ENCODE data around the gene LIN7A.

The LIN7A gene, protein sequence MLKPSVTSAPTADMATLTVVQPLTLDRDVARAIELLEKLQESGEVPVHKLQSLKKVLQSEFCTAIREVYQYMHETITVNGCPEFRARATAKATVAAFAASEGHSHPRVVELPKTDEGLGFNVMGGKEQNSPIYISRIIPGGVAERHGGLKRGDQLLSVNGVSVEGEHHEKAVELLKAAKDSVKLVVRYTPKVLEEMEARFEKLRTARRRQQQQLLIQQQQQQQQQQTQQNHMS

DNA sequence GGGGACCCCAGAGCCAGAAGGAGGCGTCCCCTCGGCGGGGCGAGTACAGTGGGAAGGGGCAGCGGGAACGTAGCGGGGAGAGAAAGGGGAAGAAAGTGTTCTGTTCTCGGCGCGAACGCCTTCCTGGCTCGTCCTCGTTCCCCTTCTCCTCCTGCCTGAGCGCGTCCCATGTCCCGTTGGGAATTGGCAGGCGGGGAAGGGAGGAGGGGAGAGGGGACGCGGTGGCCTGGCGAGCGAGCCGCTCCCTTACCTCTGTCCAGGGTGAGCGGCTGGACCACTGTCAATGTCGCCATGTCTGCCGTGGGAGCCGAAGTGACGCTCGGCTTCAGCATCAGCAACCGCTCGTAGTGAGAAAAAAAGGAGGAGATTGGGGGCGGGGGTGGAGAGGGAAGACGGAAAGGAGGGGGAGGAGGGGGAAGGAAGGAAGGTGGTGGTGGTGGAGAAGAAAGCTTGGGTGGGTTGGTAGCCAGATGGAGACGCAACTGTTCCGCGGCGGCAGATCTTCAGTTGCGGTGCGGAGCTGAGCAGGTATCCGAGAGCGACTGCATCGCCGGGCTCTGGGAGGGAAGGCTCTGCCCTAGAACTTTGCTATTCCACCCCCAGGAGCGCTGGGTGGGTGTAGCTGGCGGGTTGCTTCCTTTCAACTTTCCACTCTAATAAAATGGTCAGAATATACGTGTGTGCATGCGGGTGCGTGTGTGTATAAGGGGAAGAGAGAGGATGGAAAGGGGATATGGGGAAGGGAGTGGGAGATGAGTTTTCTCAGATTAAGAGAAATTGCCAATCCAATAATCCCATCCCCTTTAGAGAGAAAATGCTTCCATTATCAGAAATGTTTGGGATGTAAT, at the start of gene LIN7A:
Gene LIN7A (minus strand): TSS at position 544 of the 848 bp plus-strand sequence. CDS start 212 bp downstream, at position 332.
- DNase-seq = no peak

DNA sequence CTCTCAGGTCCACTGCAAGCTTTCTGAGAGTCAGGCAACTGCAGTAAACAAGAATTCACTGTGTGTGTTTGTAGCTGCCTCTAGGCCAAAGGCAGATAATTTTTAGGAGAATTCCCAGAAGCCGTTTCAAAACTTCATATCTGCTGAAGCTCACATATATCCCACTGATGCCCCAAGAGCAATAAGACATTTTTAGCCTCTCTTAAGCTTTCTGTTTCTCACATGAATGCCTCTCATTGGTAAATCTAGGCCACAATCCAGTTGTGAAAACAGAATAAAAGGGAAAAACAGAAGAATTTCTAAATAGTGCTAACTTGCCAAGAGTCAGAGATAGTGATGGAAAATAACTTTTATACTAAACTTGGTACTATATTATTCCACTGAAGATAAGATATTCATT, 48.5 kb upstream of the LIN7A start:
- DNase-seq = no peak

DNA sequence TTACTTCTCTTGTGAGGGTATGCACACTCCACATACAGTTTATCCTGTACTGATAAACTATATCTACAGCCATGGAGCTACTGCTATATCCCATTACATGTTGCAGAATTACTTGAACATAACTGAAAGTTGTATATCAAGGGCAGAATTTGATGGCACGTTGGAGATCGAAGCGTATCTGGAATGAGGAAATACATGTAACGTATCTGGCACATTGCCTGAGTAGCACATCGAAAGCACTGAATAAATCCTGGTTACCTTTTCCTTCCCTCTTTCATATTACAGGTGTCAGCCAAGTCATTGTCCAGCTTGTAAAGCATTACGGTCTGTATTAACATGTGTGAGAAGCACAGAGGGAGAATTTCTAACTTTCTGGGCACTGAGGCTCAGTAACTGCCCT, 42.1 kb upstream of the LIN7A start:
- DNase-seq = no peak

GRCh38 chr12:80979251-80979650, 41.5 kb upstream of the LIN7A start:
- DNase-seq = no peak

- DNase-seq = no peak
Measured at GRCh38 chr12:80977346-80977745, 39.6 kb upstream of the LIN7A start.

- DNase-seq = no peak
Measured at GRCh38 chr12:80968326-80968725, 30.6 kb upstream of the LIN7A start.

DNA sequence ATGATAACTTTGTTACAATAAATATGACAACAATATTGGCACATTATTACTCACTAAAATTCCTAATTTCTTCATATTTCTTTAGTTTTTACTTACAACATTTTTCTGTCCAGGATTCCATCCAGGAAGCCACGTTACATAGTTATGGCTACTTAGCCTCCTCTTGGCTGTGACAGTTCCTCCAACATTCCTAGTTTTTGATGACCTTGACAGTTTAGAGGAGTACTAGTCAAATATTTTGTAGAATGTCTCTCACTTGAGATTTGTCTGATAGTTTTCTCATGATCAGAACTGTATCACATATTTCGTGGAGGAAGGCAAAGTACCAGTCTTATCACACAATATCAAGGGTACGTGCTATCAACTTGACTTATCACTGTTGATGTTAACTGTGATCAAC, 29.8 kb upstream of the LIN7A start:
- DNase-seq = no peak

- no peak for DNase-seq
Measured at GRCh38 chr12:80966001-80966400, 28.3 kb upstream of the LIN7A start.

- no peak for DNase-seq
Measured at GRCh38 chr12:80958162-80958561, 20.4 kb upstream of the LIN7A start.

DNA sequence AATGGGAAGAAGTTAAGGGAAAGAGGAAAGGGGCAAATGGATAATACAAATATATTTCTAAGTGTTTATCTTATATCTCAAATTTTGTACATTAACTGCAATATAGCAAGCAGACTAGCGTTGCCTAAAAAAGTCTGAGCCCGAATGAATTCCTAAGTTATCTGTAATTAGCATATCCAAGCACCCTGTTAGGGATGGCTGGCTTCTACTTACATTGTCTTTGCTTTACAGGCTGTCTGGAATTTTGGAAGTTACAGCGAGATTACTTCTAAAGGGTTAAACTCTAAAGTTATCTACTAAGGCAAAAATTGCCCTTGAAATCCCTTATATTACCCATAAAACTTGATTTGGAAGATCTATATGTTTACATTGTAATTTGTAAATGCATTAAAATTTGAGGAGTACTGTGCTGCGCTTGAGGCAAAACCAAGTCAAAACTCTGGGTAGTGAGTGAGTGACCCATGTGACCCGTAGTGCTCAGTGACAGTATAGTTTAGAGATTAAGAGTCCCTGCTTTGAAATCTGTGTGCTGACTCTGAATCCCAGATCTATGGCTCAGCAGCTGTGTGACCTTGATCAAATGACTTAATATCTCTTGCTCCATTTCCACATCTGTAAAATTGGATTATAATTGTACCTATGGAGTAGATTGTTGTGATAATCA, 17.3 kb upstream of the LIN7A start:
- DNase-seq = no peak

DNA sequence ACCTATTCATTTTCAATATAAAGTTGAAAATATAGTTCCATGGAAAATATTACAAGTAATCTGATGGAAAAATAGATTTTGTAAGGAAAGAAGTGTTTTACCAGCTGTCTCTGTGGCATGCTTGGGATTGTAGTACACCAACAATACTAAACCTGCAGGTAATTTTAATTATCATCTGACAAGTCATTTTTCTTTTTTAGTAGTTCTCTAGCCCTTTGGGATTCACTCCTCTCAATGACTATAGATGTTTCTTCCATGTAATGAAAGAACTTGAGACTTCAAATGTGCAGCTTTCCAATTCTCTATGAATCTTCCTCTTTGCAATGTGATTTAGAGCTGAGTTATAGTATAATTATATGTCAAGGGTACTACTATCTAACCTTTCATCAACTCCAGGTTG, 14.7 kb upstream of the LIN7A start:
- no peak for DNase-seq

GRCh38 chr12:80946591-80946990, 8.9 kb upstream of the LIN7A start:
- DNase-seq = no peak

DNA sequence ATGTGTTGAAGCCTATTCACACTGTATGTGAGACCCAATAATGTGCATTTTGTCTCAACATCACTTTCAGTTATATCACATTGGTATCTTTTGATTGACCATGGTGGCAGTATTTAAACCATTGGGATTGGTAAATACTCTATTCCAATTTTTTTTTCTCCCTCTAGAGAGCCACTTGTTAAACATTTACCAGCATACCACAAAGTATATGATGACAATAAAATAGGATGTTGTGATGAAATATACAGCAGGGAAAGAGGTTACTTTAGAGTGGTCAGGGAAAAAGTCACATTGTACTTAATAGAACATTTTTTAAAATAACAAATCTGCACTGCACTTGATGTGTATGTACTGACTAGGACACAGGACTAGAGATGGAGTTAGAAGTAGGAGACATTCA, 5.6 kb upstream of the LIN7A start:
- no peak for DNase-seq

DNA sequence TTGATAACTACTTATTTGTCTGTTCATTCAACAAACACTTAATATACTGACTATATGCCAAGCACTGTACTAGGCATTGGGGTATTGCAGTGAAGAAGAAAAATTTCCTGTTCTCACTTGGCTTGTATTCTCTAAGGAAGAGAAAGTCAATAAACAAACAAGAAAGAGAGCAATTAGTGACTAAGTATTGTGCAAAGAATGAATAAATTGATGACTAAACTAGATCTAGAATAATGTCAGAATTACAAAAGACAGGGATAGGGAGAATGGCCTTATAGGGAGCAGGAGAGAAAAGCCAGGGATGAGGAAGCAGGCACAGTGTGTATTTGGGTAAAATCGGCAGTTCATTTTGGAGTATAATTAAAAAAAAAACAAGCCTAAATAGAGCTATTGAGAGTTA, 4.2 kb upstream of the LIN7A start:
- no peak for DNase-seq

DNA sequence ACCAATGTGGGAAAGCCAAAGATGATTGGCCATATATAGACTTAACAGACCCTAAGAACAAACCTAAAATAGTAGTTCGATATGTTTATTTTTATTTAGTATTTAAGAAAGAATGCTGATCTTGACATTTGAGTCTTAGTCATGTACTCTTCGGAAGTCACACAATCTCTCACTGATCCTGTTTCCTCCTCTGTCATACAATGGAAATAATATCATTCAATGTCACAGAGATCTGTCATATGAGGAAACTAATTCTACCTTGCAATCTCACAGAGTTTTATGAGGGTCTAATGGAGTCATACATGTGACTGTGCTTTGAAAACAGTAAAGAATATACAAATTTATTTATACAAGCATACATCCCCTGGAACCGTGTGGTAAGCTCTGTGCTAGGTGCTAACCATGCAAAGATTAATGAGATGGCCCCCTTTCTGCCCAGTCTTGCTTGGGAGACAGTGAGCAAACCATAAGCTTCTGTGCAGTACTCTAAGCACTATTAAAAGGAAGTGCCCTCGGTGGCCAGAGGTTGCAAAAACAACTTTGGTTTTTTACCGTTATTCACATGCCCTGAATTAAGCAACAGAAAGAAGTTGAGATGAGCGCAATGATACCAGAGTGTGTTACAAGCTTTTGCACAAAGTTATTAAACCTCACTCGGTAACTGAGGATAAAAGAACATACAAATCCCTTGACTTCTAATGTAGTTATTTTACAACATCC, 1.7 kb upstream of the LIN7A start:
- no peak for DNase-seq

- DNase-seq = no peak
Measured at GRCh38 chr12:80938397-80938796, 663 bp upstream of the LIN7A start.

DNA sequence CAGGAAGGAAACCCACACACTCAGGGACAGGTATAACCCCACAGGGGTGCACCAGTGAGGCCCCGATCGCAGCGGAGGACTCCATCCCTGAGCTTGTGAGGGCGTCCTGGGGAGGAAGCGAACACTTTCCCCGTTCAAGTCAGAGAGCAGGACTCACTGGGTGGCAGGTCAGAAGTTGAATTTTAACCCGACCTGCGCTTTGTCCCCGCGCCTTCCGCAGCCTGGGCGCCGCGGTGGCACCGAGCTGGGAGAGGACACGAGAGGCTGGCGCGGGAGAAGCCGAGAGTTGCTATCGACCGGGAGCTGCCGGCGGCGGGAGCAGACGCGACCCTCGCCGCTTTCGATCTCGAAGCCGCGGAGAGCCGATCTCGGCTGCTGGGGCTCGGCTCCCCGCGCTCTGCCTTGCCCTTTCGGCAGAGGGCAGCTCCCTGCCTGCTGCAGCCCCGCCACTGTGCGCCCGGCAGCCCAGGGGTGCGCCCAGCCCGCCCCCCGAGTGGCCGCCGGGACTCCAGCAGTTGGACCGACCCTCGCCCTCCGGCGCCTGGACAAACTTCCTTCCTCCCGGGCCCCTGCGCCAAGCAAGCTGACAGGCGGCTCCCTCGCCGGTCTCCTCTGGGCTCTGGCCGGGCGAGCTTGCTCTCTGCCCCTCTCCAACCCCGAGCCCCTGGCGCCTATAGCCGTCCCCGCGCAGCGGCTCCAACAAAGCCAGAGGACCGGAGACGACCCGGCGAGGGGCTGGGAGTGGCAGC, 918 bp downstream of the LIN7A start:
- peak; percentile 62 for DNase-seq

- DNase-seq = no peak
Measured at GRCh38 chr12:80936353-80936641, 1.4 kb downstream of the LIN7A start.

DNA sequence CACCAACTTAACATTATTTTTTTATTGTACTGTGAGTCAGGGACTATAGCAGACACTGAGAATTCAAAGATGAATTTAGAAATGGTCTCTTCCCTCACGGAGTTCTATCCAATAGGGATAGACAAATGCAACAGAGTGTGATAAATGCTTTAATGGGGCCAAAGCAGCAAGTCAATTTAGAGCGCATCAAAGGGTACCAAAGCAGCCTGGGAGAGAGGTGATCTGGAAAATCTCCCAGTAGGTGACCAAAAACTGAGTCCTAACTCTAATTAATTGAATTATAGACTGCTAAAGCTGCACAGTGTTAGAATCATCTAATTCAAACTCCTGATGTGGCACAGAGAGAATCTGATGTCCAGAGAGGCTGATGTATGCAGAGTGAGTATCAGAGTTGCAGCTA, 2.6 kb downstream of the LIN7A start:
- no peak for DNase-seq

DNA sequence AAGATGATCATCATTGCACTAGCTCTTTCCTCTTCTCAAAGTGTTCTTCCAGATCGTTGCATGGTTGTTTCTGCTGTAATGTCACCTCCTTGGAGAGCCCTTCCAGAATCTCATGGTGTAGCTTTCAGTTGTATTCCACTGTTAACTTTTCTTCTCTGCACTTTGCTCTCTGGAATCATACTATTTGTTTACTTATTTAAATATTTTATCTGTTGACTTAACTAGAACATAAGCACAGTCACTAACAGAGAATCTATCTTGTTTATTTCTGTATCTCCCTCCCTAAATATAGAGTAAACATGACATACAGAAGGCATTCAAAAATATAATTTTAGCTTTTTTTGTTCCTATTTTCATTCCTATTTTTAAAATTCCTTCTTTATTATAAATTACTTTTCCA, 11.8 kb downstream of the LIN7A start:
- no peak for DNase-seq

GRCh38 chr12:80925237-80925636, 12.5 kb downstream of the LIN7A start:
- DNase-seq = no peak

DNA sequence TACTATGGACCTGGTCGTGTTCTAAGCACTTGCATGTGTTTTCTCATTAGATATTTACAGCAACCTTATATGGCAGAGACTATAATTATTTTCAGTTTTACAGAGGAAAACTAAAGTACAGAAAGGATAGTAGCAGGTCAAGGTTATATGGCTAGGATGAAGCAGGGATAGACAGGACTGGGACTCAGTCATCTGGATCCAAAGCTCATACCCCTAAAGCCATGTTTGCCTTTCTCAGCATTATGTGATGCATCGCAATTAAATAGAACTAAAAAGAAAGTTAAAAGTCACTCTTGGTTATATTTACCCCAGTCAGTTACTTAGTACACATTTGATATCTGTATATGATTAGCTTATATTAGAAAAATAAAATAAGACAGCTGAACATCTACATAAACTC, 13.3 kb downstream of the LIN7A start:
- no peak for DNase-seq

DNA sequence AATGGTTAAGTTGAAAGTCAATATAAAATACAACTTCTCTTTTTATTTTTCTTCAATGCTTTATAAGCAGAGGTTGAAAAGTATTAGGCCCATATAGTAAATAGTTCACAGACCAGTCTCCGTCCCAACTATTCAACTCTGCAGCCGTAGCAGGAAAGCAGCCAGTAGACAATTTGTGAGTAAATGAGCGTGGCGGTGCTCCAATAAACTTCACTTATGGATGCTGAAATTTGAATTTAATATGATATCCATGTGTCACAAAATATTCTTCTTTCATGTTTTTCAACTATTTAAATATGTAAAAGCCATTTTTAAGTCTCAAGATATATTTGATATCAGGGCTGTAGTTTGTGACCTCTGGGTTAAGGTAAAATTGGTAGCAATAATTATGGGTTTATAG, 17.7 kb downstream of the LIN7A start:
- no peak for DNase-seq
